IMR-90 (cell line): ENCODE measurements around the gene MCM3AP. TPM values are rescaled to one million over a fixed set of nuclear protein-coding genes. Genes with fewer than 3 reads are reported as not detected.

Source experiments
- ATAC-seq: fragments of 200-7000 bp; cut with Tn5 transposase; 2 replicates; pipeline ENCODE4 v1.9.1; 2020; ENCODE audit warnings: low read depth, mild to moderate bottlenecking, moderate library complexity
- BruUV-seq: library from RNA; stranded (reverse); fragments of 400-500 nt; replicated peaks from 2 replicates; lab custom pipeline; 2021; lab: Mats Ljungman, UMichigan
- CTCF ChIA-PET: fragments of 300-600 bp; formaldehyde crosslinking; extraction: SDS; loops from one replicate; lab custom pipeline; 2021; ENCODE audit warnings: antibody characterized with exemption; lab: Yijun Ruan, JAX
- POLR2A ChIA-PET: fragments of 300-600 bp; sonication (Branson Sonifier 250); formaldehyde crosslinking; loops from one replicate; lab custom pipeline; 2022; ENCODE audit warnings: antibody characterized with exemption; ENCODE audit not compliant: unreplicated experiment; lab: Charles Lee
- DNase-seq: peaks from one replicate; pipeline ENCODE4 v3.0.0; 2013
- H2AFZ ChIP-seq: replicated peaks from 2 replicates; pipeline ENCODE3; 2013; ENCODE audit warnings: low read length, mild to moderate bottlenecking; ENCODE audit not compliant: poor library complexity
- H2AK5ac ChIP-seq: 2 replicates; pipeline ENCODE4 v1.6.1; 2013; ENCODE audit warnings: low read depth, low read length, inconsistent platforms
- H2AK9ac ChIP-seq: replicated peaks from 2 replicates; pipeline ENCODE3; 2013; ENCODE audit warnings: mild to moderate bottlenecking, low read depth, low read length, moderate library complexity; ENCODE audit not compliant: poor library complexity
- H2BK120ac ChIP-seq: 2 replicates; pipeline ENCODE4 v1.6.1; 2013; ENCODE audit warnings: low read depth, low read length, inconsistent platforms
- H2BK15ac ChIP-seq: 3 replicates; pipeline ENCODE4 v1.6.1; 2013; ENCODE audit warnings: low read depth, low read length, inconsistent platforms
- H2BK20ac ChIP-seq: 2 replicates; pipeline ENCODE4 v1.6.1; 2013; ENCODE audit warnings: low read depth, mild to moderate bottlenecking, inconsistent platforms, low read length, moderate library complexity
- H2BK5ac ChIP-seq: 2 replicates; pipeline ENCODE4 v1.6.1; 2013; ENCODE audit warnings: mild to moderate bottlenecking, low read depth, low read length, inconsistent platforms; ENCODE audit not compliant: poor library complexity, severe bottlenecking
- H3K14ac ChIP-seq: replicated peaks from 2 replicates; pipeline ENCODE4 v1.6.1; 2013; ENCODE audit warnings: low read depth, low read length, inconsistent platforms
- H3K18ac ChIP-seq: 2 replicates; pipeline ENCODE4 v1.6.1; 2013; ENCODE audit warnings: low read depth, low read length, control low read depth
- H3K23ac ChIP-seq: 2 replicates; pipeline ENCODE4 v1.6.1; 2013; ENCODE audit warnings: low read depth, low read length, inconsistent platforms
- H3K27ac ChIP-seq: 2 replicates; pipeline ENCODE4 v1.5.1; 2013; ENCODE audit warnings: mild to moderate bottlenecking, control low read depth, low read length; ENCODE audit not compliant: insufficient read depth
- H3K27me3 ChIP-seq: 2 replicates; pipeline ENCODE4 v1.6.1; 2013; ENCODE audit warnings: low read length; ENCODE audit not compliant: control insufficient read depth, insufficient read depth
- H3K36me3 ChIP-seq: 2 replicates; pipeline ENCODE4 v1.6.1; 2013; ENCODE audit warnings: low read length, mixed read lengths; ENCODE audit not compliant: control insufficient read depth, insufficient read depth
- H3K4ac ChIP-seq: 2 replicates; pipeline ENCODE4 v1.6.1; 2013; ENCODE audit warnings: low read depth, low read length, inconsistent platforms
- H3K4me1 ChIP-seq: 2 replicates; pipeline ENCODE4 v1.6.1; 2013; ENCODE audit warnings: low read length, mixed read lengths; ENCODE audit not compliant: control insufficient read depth, insufficient read depth
- H3K4me2 ChIP-seq: 2 replicates; pipeline ENCODE4 v1.6.1; 2013; ENCODE audit warnings: low read depth, mild to moderate bottlenecking, control low read depth, low read length, moderate library complexity
- H3K4me3 ChIP-seq: 2 replicates; pipeline ENCODE4 v1.5.1; 2013; ENCODE audit warnings: low read depth, mild to moderate bottlenecking, control low read depth, low read length, moderate library complexity; ENCODE audit not compliant: insufficient read depth
- H3K56ac ChIP-seq: 2 replicates; pipeline ENCODE4 v1.6.1; 2013; ENCODE audit warnings: low read length, inconsistent platforms; ENCODE audit not compliant: insufficient read depth; ENCODE audit errors: extremely low read depth
- H3K79me1 ChIP-seq, 2 experiments: 2 replicates each; pipeline ENCODE4 v1.6.1; 2013; ENCODE audit warnings: low read length in 2 of 2, inconsistent platforms in 1 of 2, low read depth in 1 of 2
- H3K9ac ChIP-seq: 2 replicates; pipeline ENCODE4 v1.6.1; 2013; ENCODE audit warnings: low read depth, low read length, control low read depth
- H3K9me1 ChIP-seq: 2 replicates; pipeline ENCODE4 v1.6.1; 2013; ENCODE audit warnings: low read length, inconsistent platforms; ENCODE audit not compliant: insufficient read depth
- H3K9me3 ChIP-seq: 2 replicates; pipeline ENCODE4 v1.6.1; 2013; ENCODE audit warnings: low read length; ENCODE audit not compliant: control insufficient read depth, insufficient read depth
- H4K20me1 ChIP-seq: 2 replicates; pipeline ENCODE4 v1.6.1; 2013; ENCODE audit warnings: low read length, inconsistent platforms; ENCODE audit not compliant: insufficient read depth
- H4K5ac ChIP-seq: 2 replicates; pipeline ENCODE4 v1.6.1; 2013; ENCODE audit warnings: mild to moderate bottlenecking, low read depth, low read length, control low read depth
- H4K8ac ChIP-seq, 2 experiments: 2 replicates each; pipeline ENCODE4 v1.6.1; 2013; ENCODE audit warnings: low read depth in 2 of 2, low read length in 2 of 2, control low read depth in 1 of 2, inconsistent platforms in 1 of 2
- H4K91ac ChIP-seq: 2 replicates; pipeline ENCODE4 v1.6.1; 2013; ENCODE audit warnings: low read depth, low read length, inconsistent platforms; ENCODE audit not compliant: insufficient read depth
- CEBPB ChIP-seq: IDR thresholded peaks from 2 replicates; pipeline ENCODE4 v1.6.1; 2012; ENCODE audit warnings: low read depth, low read length, improper control_type of control experiment
- ELK1 ChIP-seq: fragments of 150-350 bp; IDR thresholded peaks from 2 replicates; pipeline ENCODE4 v1.6.1; 2016; ENCODE audit warnings: low read depth, mild to moderate bottlenecking, low read length, moderate library complexity, borderline replicate concordance
- MXI1 ChIP-seq: IDR thresholded peaks from 2 replicates; pipeline ENCODE4 v1.6.1; 2012; ENCODE audit warnings: low read depth, mild to moderate bottlenecking, low read length, moderate library complexity, borderline replicate concordance
- RCOR1 ChIP-seq: IDR thresholded peaks from 2 replicates; pipeline ENCODE4 v1.6.1; 2012; ENCODE audit warnings: mild to moderate bottlenecking, low read length, improper control_type of control experiment; ENCODE audit not compliant: insufficient replicate concordance
- RFX5 ChIP-seq: IDR thresholded peaks from 2 replicates; pipeline ENCODE4 v1.8.0; 2012; ENCODE audit warnings: low read depth, mild to moderate bottlenecking, low read length, moderate library complexity
- WGBS, 2 experiments: methylation state at CpG; one replicate each; pipeline versions ENCODE4 v1.1.5 to v1.1.7; 2013; ENCODE audit warnings: missing lambda C conversion rate in 2 of 2; ENCODE audit not compliant: insufficient read length in 1 of 2; ENCODE audit errors: extremely low coverage in 2 of 2; 5-methylcytosine and 5-hydroxymethylcytosine counted together
- dilution Hi-C: fragments of 300-500 bp; cut with HindIII; formaldehyde crosslinking; loops from one replicate; pipeline ENCODE4 v1.14.3; 2018; ENCODE audit warnings: low sequenced_read_pairs; ENCODE audit not compliant: unreplicated experiment
- in situ Hi-C: fragments of 300-500 bp; cut with MboI; formaldehyde crosslinking; loops from 3 replicates; pipeline ENCODE4 v1.14.3; 2019; ENCODE audit warnings: low sequenced_read_pairs, inconsistent platforms, mixed read lengths
- intact Hi-C: fragments of 100-400 bp; cut with micrococcal nuclease; formaldehyde crosslinking; loops from 2 replicates; pipeline ENCODE4 v1.10.0; 2022
- polyA plus RNA-seq, 3 experiments: library from polyadenylated mRNA; depleted of rRNA; stranded (reverse); fragments of >200 nt; gene quantifications; 2 replicates each; pipeline ENCODE4 v1.2.3, GENCODE V29; 2012; ENCODE audit warnings: low replicate concordance in 1 of 3
- total RNA-seq: library from RNA; depleted of rRNA; stranded (reverse); fragments of >200 nt; gene quantifications from 2 replicates; pipeline ENCODE4 v1.2.3, GENCODE V29; 2012

MCM3AP gene
- total and polyA plus RNA-seq, 2 of the 4 experiments (the other 2 are of a cell fraction), result 46.5 to 63.1 TPM

DNA sequence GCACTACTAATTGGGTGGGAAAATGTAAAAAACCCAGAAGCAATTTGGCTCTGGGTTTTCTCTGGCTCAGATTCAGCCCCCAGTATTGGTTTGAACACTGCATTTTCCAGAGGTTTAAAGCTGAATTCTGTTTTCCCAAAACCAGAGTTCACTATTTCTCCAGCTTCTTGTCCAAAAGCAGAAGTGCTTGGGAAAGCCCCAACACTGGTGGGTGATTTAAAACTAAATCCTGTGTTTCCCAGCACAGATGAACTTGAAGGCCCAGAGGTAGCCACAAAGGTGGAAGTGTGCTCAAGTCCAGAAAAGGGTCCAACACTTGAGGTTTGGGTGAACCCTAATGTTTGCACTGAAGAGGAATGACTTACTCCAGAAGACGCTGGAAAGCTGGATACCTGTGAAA, 678 bp downstream of the MCM3AP start:
- H3K9me3 ChIP-seq, result no peaks in the 10 kb centered on the region
- H3K4ac ChIP-seq, result no peak overlapping the region
- H3K18ac ChIP-seq, result no peak overlapping the region
- peaks cover 13 to 63% of the 10 kb centered on the region in 2 experiments for H3K79me1 ChIP-seq
- peaks cover 15% of the 10 kb centered on the region for H4K20me1 ChIP-seq
- dilution Hi-C loops, result no loop called here
- intact Hi-C loops, result loop anchor here (1.0 to 5.0 kb wide), 3 partner anchors 41 to 312 kb away; no protein-coding TSS in a partner anchor
- ChIA-PET POLR2A (no interaction called here), CTCF (no interaction called here)
- H4K5ac ChIP-seq, result no peak overlapping the region
- peak overlapping the region; percentile 80 for H2AK9ac ChIP-seq
- H3K4me3 ChIP-seq, result peak overlapping the region; percentile 69; the same call in 1 of the 2 replicates
- no peak overlapping the region for H2BK15ac ChIP-seq
- H3K36me3 ChIP-seq, result peaks cover 25% of the 10 kb centered on the region
- H4K91ac ChIP-seq, result no peak overlapping the region
- H4K8ac ChIP-seq, result no peak overlapping the region
- 0 out of 2 replicates have a peak overlapping the region, but pooled peaks have one; percentile 17 for H3K56ac ChIP-seq
- no peak overlapping the region; the same call in 1 of the 2 replicates for H2AK5ac ChIP-seq
- peak overlapping the region; percentile 79 for H3K4me2 ChIP-seq
- TF ChIP-seq ELK1, result no peak
- TF ChIP-seq RCOR1, result no peak
- TF ChIP-seq RFX5, result no peak
- TF ChIP-seq MXI1, result no peak
- TF ChIP-seq CEBPB, result no peak
- BruUV-seq, result TSS peak; percentile 75
- H2AFZ ChIP-seq, result no peak overlapping the region
- H3K27ac ChIP-seq, result no peak overlapping the region
- H3K9ac ChIP-seq, result peak overlapping the region; percentile 14; the same call in 1 of the 2 replicates
- no peak overlapping the region; the same call in 1 of the 2 replicates for H3K14ac ChIP-seq
- H2BK120ac ChIP-seq, result no peak overlapping the region
- no peak for ATAC-seq
- H3K23ac ChIP-seq, result peak overlapping the region; percentile 6
- peaks cover 12% of the 10 kb centered on the region for H3K4me1 ChIP-seq
- in situ Hi-C loops, result no loop called here
- DNase-seq, result no peak
- no peak overlapping the region for H2BK20ac ChIP-seq
- no peaks in the 10 kb centered on the region for H3K27me3 ChIP-seq
- WGBS, 2 experiments, result 100% methylated on average over 1 of the region's 1 CpG; no CpG with 5 or more reads in 1 of the 2 experiments
- peaks cover 12% of the 10 kb centered on the region for H3K9me1 ChIP-seq
- no peak overlapping the region for H2BK5ac ChIP-seq
